ENCODE data around the gene SH2D4B. TPM values are rescaled to one million over a fixed set of nuclear protein-coding genes. Genes with fewer than 3 reads are reported as not detected.
A peak's percentile ranks its signal among the peaks of the same experiment; 100 is the strongest.

Gene SH2D4B
- total RNA-seq, 1 donor = under 0.01 TPM

DNA sequence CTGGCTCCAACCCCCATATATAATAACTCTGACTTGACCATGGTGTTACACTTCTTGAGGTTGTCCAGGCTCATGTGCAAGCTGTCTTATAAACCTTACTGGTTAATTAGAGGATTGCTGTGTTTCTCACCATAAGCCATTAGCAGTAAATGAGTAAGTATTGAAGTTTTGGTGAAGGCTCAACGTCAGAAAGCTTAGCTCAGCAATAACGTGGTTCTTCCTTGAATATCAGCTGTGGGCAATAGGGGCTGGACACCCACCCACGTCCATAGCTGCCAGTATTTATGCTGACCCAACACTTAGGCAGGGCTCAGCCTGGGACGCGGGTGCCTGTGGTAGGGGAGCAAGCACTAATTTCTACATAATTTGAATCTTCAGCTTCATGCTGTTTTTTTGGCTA is 134.1 kb downstream of the SH2D4B start:
- DNase-seq (ENCODE audit: low read depth in 2 of 3, low spot score in 2 of 3) = no peak

DNA sequence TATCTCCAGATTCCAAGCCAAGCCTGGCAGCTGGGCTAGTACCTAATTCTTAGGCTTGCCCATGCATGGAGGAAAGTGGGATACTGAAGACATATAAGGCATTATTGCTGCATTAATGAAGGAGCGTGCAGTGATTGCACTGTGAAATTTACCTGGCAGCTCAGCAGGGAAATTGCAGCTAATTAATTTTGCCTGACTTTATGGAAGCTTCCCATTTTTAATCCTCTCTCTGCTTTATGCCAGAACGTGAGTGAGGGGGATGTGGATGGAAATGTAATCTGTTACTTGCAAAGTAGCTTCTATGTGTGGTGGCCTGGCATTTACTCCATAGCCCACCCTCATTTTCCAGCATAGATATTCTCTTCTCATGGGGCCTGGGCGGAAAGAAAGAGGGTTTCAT is 134.9 kb downstream of the SH2D4B start:
- no peak for DNase-seq (ENCODE audit: low read depth in 2 of 3, low spot score in 2 of 3)

DNA sequence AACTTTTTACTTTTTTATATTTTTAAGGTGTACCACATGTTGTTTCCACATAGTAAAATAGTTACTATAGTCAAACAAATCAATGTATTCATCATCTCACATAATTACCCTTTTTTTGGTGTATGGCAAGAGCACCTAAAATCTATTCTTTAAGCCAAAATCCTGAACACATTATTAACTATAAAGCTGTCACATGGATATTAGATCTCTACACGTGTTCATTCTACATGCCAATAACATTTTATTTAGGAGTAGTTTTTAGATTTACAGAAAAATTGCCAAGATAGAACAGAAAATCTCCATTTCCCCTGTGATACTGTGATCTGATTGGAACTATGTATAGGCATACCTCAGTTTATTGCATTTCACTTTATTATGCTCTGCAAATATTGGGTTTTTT is 137.1 kb downstream of the SH2D4B start:
- DNase-seq (ENCODE audit: low read depth in 2 of 3, low spot score in 2 of 3) = no peak

DNA sequence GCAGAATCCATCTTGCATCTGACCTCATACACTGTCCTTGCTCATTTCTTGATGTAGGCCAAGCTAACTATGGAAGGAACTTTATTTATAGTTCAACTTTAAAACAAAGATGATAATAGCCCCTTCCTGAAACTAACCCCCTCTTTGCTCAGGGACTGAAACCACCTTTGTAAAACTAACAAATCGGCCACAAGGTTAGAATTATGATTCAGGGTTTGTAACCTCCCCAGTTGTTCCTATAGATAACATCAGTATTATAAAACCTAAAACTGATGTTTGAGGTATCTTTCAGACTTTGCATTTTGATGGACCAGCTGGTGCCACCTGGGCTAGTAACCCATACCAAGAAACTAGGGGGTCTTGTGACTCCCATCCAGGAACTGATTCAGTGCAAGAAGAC is 143.4 kb downstream of the SH2D4B start:
- DNase-seq (ENCODE audit: low read depth in 2 of 3, low spot score in 2 of 3) = no peak

DNA sequence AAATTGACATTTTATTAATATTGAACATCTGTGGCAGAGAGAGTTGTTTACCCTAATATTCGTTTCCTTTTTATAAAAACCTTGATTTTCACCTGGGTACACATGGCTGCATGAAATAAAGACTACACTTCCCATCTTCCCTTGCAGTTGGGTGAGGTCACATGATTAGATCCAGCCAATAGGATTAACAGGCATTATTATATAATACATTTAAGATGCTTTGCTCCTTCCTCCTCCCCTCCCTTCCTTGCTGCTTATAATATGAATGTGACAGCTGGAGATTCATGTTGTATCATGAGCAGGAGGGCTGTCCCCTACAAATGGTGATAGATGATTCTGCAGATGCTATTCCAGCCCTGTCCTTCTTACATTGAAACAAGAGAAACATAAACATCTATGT is 146.6 kb downstream of the SH2D4B start:
- peak; percentile 14 to 56 (median 24) for DNase-seq (ENCODE audit: low read depth in 2 of 3, low spot score in 2 of 3)

DNA sequence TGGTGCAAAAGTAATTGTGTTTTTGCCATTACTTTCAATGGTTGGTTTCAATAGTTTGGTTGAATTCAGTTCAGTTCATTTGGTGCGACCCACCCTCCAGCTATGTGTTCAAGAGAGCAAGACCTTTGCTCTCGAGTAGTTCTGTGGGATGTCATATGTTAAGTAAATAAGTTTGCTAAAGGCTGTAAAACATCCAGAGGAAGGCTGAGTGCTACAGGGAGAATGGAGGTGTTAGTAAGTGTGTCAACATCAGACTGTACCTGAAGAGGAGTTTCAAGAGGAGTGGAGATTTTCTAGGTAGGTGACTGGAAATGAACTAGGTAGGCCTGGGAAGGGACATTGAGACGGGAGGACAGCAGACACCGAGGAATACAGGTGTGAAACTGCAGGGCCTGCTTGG is 147.7 kb downstream of the SH2D4B start:
- DNase-seq (ENCODE audit: low read depth in 2 of 3, low spot score in 2 of 3) = no peak

DNA sequence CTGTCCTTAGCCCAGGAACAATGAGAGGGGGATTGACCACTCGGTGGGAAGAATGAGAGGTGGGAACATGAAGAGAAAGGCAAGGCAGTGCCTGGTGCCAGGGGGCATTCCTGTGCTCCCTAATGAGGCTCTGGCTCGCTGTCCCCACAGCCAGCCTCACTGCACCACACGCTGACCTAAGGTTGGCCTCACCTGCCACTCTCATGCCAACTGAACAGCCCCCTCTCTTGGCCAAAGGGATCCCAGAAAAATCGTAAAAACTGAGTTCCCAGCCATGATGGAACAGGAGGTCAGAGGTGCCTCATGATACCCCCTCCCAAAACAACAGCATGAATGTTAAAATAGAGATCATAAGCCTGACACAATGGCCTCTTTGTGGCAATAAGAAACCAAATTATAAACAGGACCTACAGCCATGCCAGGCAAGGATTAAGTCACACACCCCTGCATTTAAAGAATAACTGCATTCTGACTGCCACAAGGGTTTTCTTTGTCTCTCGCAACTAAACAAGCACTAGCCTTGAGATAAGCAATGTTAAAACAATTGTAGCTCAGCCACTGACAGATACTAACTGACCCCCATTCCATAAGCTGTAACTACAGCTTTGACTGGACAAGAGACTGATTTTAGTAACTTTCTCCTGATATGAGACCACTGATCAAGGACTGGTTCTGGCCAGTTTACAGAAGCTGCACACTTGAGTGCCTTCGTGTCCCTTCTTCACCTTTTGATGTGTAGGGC is 149.2 kb downstream of the SH2D4B start:
- DNase-seq (ENCODE audit: low read depth in 2 of 3, low spot score in 2 of 3) = no peak

DNA sequence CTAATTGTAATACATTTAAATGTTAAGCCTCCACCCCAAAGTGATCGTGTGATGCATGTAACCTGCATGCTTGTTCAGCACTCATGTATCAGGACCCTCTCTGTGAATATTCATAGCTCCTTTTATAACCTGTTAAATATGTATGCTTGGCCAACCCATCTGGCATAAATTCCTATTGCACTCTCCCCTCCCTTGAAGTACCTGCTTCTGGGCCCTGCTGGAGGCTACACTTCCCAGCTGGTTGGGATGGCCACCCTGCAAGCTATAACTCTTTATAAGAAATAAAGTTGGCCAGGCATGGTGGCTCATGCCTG is 149.7 kb downstream of the SH2D4B start:
- no peak for DNase-seq (ENCODE audit: low read depth in 2 of 3, low spot score in 2 of 3)

DNA sequence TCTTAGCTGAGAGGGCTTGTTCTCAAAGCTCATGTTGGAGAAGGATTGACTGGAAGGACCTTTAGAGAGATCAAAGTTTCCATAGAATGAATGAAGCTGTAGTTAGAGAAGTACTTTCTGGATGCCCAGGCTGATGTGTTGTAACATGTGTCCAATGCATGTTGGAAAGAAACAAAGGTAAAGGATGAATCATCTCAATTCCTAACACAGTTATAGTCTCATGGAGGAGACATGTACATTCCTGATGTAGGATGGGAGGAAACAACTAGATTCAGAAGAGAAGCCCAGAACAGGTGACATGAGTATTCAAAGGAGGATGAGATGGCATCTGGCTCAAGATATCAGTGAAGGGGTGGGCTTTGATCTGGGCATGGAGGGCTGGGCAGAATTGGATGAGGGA is 152.7 kb downstream of the SH2D4B start:
- no peak for DNase-seq (ENCODE audit: low read depth in 2 of 3, low spot score in 2 of 3)

DNA sequence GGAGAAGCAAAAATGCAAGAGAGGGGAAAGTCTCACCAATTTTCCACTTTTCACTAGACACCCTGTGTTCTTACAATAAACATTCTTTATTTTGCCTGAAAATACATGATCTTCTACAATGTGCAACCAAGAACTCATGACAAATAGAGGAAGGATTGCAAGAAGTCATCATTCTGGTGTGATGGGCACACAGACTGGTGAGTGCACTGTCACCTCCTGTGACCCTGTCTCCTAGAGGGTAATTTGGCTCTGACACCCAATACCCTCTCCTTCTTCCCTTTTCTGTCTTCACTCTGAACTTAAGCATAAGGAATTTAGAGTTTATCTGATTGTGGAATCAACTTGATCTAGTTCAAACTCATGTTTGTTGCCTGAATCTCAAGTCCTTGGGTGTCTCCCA is 153.7 kb downstream of the SH2D4B start:
- no peak for DNase-seq (ENCODE audit: low read depth in 2 of 3, low spot score in 2 of 3)

DNA sequence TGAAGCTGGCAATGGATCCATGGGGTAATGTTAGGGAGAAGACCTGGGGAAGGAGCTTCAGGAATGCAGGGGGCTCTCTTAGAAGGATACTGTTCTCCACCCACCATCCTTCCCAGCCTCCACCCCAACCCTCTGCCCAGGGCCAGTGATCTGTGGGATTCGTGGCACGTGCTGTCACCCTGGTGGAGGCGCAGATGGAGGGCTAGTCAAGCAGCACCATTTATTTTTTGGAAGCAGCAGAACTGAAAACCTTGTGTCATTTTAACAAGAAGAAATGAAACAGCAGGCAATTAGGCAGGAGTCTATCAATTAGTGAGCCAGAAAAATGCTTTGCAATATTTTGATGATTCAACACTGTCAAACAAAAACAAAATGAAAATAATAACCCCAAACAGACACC is 155.9 kb downstream of the SH2D4B start:
- no peak for DNase-seq (ENCODE audit: low read depth in 2 of 3, low spot score in 2 of 3)

DNA sequence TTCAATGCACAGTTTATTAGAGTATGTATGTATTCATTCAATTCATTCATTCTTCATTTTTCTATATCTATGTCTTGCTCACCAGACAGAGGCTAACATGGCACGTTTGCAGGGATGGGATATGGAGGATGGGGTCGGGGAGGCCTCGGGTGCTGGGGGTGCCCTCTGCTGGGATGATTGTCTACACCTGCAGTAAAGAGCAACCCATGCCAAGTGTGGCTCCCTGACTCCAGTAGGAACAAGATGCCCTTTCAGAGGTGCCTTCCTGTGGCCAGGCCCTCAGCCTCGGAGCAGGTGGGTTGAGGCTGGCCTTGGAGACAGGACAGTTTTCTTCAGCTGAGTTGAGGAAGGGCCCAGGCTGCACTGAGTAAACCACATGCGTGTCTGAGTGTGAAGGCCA is 157.2 kb downstream of the SH2D4B start:
- DNase-seq (ENCODE audit: low read depth in 2 of 3, low spot score in 2 of 3) = no peak

Other genes starting within 250 kb of the SH2D4B start
- under 0.01 TPM for gene MAT1A, start 248.2 kb upstream of the SH2D4B start, total RNA-seq
- not detected for gene DYDC1, start 181.1 kb upstream of the SH2D4B start, total RNA-seq
- not detected for gene DYDC2, start 181.1 kb upstream of the SH2D4B start, total RNA-seq
- 6.5 TPM for gene PRXL2A, start 129.4 kb upstream of the SH2D4B start, total RNA-seq
- 29.6 TPM for gene TSPAN14, start 83.6 kb upstream of the SH2D4B start, total RNA-seq

Data from hematopoietic multipotent progenitor cell (in vitro differentiated cells).